Activated CD4-positive, CD25-positive, alpha-beta regulatory T cell (primary cell): ENCODE measurements around the gene MITF.

ENCODE experiments used
- DNase-seq, 4 experiments: peaks; one replicate each; lab custom pipeline; 2025; lab: John Stamatoyannopoulos, UW

MITF gene

GRCh38 chr3:69729147-69729919 lies 9.9 kb upstream of the MITF start:
- no peak for DNase-seq

- no peak for DNase-seq
Observed at GRCh38 chr3:69731080-69731479, 8.2 kb upstream of the MITF start.

GRCh38 chr3:69735893-69736292 lies 3.4 kb upstream of the MITF start:
- DNase-seq, result no peak

- no peak for DNase-seq
Observed at GRCh38 chr3:69737392-69737791, 1.9 kb upstream of the MITF start.

GRCh38 chr3:69738315-69738714 lies 949 bp upstream of the MITF start:
- no peak for DNase-seq

- no peak for DNase-seq
Observed at GRCh38 chr3:69738859-69739203, 433 bp upstream of the MITF start.

GRCh38 chr3:69740103-69741021 lies 1.1 kb downstream of the MITF start:
- no peak for DNase-seq

- DNase-seq, result no peak
Observed at GRCh38 chr3:69741032-69741767, 1.9 kb downstream of the MITF start.

GRCh38 chr3:69742391-69742790 lies 3.1 kb downstream of the MITF start:
- DNase-seq, result no peak

GRCh38 chr3:69743975-69744906 lies 5.0 kb downstream of the MITF start:
- DNase-seq, result no peak

- DNase-seq, result no peak
Observed at GRCh38 chr3:69745505-69745904, 6.2 kb downstream of the MITF start.

GRCh38 chr3:69746119-69746518 lies 6.9 kb downstream of the MITF start:
- DNase-seq, result no peak

- no peak for DNase-seq
Observed at GRCh38 chr3:69747511-69748258, 8.4 kb downstream of the MITF start.

- no peak for DNase-seq
Observed at GRCh38 chr3:69748503-69748902, 9.2 kb downstream of the MITF start.

- no peak for DNase-seq
Observed at GRCh38 chr3:69749461-69749860, 10.2 kb downstream of the MITF start.

GRCh38 chr3:69750549-69750948 lies 11.3 kb downstream of the MITF start:
- DNase-seq, result no peak

GRCh38 chr3:69751074-69751476 lies 11.8 kb downstream of the MITF start:
- DNase-seq, result no peak

- no peak for DNase-seq
Observed at GRCh38 chr3:69752241-69752640, 13.0 kb downstream of the MITF start.

GRCh38 chr3:69753179-69753775 lies 14.0 kb downstream of the MITF start:
- DNase-seq, result no peak

- no peak for DNase-seq
Observed at GRCh38 chr3:69755795-69756194, 16.5 kb downstream of the MITF start.
